Pons (tissue), 1 donor: ENCODE measurements around the gene CCDC77.

Experiments used
- DNase-seq: peaks from one replicate; pipeline ENCODE4 v3.0.0-alpha.2; 2016; ENCODE audit warnings: low spot score

The CCDC77 gene

DNA sequence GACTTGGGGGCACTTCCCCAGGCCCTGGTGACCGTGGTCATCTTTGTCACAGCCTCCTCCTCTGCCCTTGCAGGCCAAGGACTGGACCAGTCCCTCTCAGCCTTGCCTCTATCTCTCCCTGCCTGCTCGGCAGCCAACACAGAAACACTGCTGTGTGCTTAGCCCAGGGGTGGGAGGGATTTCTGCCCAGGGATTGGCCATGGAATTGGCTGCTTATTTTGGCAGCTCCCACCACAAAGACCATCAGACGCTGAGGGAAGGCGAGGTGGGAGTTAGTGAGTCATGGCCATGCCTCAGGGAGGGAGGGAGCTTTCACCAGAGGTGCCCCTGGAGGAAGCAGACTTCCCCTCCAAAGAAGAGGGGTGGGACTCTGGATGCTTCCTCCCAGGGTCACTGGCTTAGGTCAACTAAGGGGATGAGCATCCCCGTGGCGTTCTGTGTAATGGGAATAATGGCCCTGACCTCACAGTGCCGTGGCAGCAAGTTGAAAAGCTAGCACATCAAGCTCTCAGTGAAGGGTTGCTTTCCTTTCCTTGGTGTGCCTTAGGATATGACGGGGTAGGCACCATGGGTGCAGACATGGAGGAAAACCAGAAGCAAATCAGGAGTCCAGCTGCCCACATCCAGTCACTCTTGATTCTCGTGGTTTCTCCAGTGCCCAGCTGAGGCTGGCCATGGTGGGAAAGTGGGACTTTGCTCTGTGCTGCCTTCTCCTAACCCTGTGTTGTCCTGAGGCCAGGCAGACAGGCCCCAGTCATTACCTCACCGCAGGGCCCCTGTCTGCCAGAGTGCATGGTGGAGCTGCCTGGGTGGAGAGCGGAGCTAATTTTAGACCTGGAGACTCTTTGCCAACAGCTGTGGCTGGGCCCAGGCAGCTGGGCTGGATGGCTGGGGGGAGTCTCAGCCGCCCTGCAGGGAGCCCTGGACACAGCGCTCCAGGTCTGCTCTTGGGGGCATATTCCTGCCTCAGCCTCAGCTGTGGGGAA is 79.7 kb downstream of the CCDC77 start:
- DNase-seq, result no peak

DNA sequence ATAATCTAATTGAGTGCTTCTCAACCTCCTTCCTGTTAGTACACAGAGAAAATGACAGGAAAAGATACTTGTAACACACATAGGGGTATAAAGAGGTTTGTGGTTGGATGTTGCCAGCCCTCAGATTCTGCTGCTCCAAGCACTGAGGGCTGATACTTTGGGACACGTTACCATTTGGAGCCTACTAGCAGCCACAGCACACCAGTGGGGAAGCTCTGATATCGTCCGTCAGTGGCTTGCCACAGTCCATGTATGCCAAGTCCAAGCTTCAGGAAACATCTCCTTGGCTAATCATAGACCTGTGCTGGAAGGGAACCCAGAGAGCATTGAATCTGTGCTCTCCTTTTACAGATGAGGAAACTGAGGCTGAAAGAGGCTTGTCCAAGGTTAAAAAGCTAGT is 80.6 kb downstream of the CCDC77 start:
- DNase-seq, result no peak

DNA sequence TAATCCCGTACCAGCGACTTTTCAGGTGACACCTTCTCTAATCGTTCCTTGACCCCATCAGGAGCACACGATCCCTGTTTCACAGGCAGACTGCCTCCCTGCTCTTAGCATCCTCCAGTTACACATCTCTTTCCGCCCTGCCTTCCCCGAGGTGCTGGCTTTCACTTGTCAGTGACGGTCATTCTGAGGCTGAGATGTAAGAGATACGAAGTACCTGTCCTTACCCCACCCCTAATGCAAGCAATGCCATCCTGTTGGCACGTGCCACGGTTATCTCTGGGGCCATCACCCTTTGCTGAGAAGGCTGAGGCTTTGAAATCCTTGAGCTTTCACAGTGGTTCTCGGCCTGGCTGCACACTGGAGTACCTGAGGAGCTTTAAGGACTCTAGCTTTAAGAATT is 82.7 kb downstream of the CCDC77 start:
- DNase-seq, result no peak

DNA sequence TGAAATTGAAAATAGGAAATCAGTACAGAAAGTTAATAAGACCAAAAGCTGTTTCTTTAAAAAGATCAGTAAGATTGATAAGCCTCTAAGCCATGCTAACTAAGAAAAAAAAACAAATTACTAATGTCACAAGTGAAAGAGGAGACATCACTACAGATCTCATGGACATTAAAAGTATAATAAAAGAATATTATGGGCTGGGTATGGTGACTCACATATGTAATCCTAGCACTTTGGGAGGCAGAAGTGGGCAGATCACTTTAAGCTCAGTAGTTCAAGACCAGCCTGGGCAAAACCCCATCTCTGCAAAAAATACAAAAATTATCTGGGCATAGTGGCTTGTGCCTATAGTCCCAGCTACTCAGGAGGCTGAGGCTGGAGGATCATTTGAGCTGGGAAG is 88.8 kb downstream of the CCDC77 start:
- no peak for DNase-seq
